Ishikawa (cell line): Measurements from ENCODE around the gene ARFRP1.

Experiments
- EGR1 ChIP-seq: IDR thresholded peaks from 2 replicates; pipeline ENCODE4 v1.6.1; 2012
- MAX ChIP-seq: IDR thresholded peaks from 2 replicates; pipeline ENCODE4 v1.6.1; 2012
- NFIC ChIP-seq: IDR thresholded peaks from 2 replicates; pipeline ENCODE4 v1.6.1; 2012
- REST ChIP-seq: IDR thresholded peaks from 2 replicates; pipeline ENCODE4 v1.6.1; 2012; ENCODE audit warnings: low read depth, mild to moderate bottlenecking
- TAF1 ChIP-seq: IDR thresholded peaks from 2 replicates; pipeline ENCODE4 v1.6.1; 2012; ENCODE audit warnings: low read depth, mild to moderate bottlenecking
- TEAD4 ChIP-seq: IDR thresholded peaks from 2 replicates; pipeline ENCODE4 v1.6.1; 2012
- USF1 ChIP-seq: IDR thresholded peaks from 2 replicates; pipeline ENCODE4 v1.6.1; 2012

- TF ChIP-seq TAF1 (no peak), EGR1 (no peak), USF1 (no peak), REST (no peak), MAX (no peak), NFIC (no peak), TEAD4 (no peak)
Measured at GRCh38 chr20:63741676-63742380, 34.1 kb upstream of the ARFRP1 start.
